Urinary bladder (tissue), 4 donors: ENCODE results near the gene TEKT3. TPM values are rescaled to one million over a fixed set of nuclear protein-coding genes. Genes with fewer than 3 reads are reported as not detected.
A peak's percentile ranks its signal among the peaks of the same experiment; 100 is the strongest.

ENCODE experiments used
- DNase-seq: peaks from one replicate; pipeline ENCODE4 v3.0.0-alpha.2; 2015; ENCODE audit errors: extremely low spot score
- H3K27ac ChIP-seq: one replicate; pipeline ENCODE4 v1.5.1; 2013; ENCODE audit warnings: low read depth, mild to moderate bottlenecking, moderate library complexity
- H3K36me3 ChIP-seq: one replicate; pipeline ENCODE4 v1.6.1; 2013; ENCODE audit warnings: mild to moderate bottlenecking, moderate library complexity; ENCODE audit not compliant: insufficient read depth
- H3K4me1 ChIP-seq: one replicate; pipeline ENCODE4 v1.6.1; 2013; ENCODE audit warnings: mild to moderate bottlenecking, moderate library complexity; ENCODE audit not compliant: insufficient read depth
- H3K4me3 ChIP-seq: one replicate; pipeline ENCODE4 v1.5.1; 2013; ENCODE audit warnings: low read depth, low read length
- WGBS: extraction: QIAGEN DNeasy Blood & Tissue Kit; methylation state at CpG from one replicate; pipeline ENCODE4 v1.1.7; 2013; 5-methylcytosine and 5-hydroxymethylcytosine counted together
- polyA plus RNA-seq: library from polyadenylated mRNA; stranded (reverse); fragments of 200-250 nt; gene quantifications from one replicate; pipeline ENCODE4 v1.2.3, GENCODE V29; 2013
- total RNA-seq: library from RNA; depleted of rRNA; stranded (reverse); fragments of >200 nt; gene quantifications from one replicate; pipeline ENCODE4 v1.2.3, GENCODE V29; 2014
- donor health status: healthy with polysubstance abuse.
- donor health status: healthy.

Gene TEKT3
- total and polyA plus RNA-seq, 2 donors = 1.0 to 1.1 TPM

GRCh38 chr17:15278380-15278779, 63.0 kb downstream of the TEKT3 start:
- no peak overlapping the region for H3K4me3 ChIP-seq
- 57% methylated on average over 6 of the region's 6 CpGs for WGBS
- H3K36me3 ChIP-seq = no peaks in the 10 kb centered on the region
- H3K27ac ChIP-seq = no peak overlapping the region
- DNase-seq = no peak
- no peaks in the 10 kb centered on the region for H3K4me1 ChIP-seq

- Histone ChIP-seq H3K36me3 (no peaks in the 10 kb centered on the region), H3K4me3 (no peak overlapping the region), H3K27ac (no peak overlapping the region), H3K4me1 (no peaks in the 10 kb centered on the region)
- DNase-seq = no peak
- 98% methylated on average over 3 of the region's 3 CpGs for WGBS
These were observed 67.4 kb downstream of the TEKT3 start for GRCh38 chr17:15274017-15274416.

GRCh38 chr17:15273141-15273793, 68.1 kb downstream of the TEKT3 start:
- Histone ChIP-seq H3K4me1 (no peaks in the 10 kb centered on the region), H3K4me3 (no peak overlapping the region), H3K36me3 (no peaks in the 10 kb centered on the region), H3K27ac (peak overlapping the region; percentile 63)
- no peak for DNase-seq
- WGBS = 44% methylated on average over 5 of the region's 5 CpGs

GRCh38 chr17:15271741-15272140, 69.7 kb downstream of the TEKT3 start:
- no peak for DNase-seq
- Histone ChIP-seq H3K4me1 (no peaks in the 10 kb centered on the region), H3K4me3 (no peak overlapping the region), H3K36me3 (no peaks in the 10 kb centered on the region), H3K27ac (no peak overlapping the region)
- 94% methylated on average over 6 of the region's 6 CpGs for WGBS

- H3K4me3 ChIP-seq = no peak overlapping the region
- H3K36me3 ChIP-seq = no peaks in the 10 kb centered on the region
- 93% methylated on average over 9 of the region's 9 CpGs for WGBS
- H3K4me1 ChIP-seq = no peaks in the 10 kb centered on the region
- DNase-seq = no peak
- no peak overlapping the region for H3K27ac ChIP-seq
These were observed 70.6 kb downstream of the TEKT3 start for GRCh38 chr17:15270628-15271381.

- Histone ChIP-seq H3K4me3 (no peak overlapping the region), H3K27ac (no peak overlapping the region), H3K4me1 (no peaks in the 10 kb centered on the region), H3K36me3 (no peaks in the 10 kb centered on the region)
- no peak for DNase-seq
- WGBS = 63% methylated on average over 5 of the region's 5 CpGs
These were observed 71.7 kb downstream of the TEKT3 start for GRCh38 chr17:15269780-15270089.

GRCh38 chr17:15269087-15269779, 72.2 kb downstream of the TEKT3 start:
- 66% methylated on average over 7 of the region's 7 CpGs for WGBS
- no peak for DNase-seq
- no peaks in the 10 kb centered on the region for H3K4me1 ChIP-seq
- H3K4me3 ChIP-seq = no peak overlapping the region
- no peak overlapping the region for H3K27ac ChIP-seq
- H3K36me3 ChIP-seq = no peaks in the 10 kb centered on the region

GRCh38 chr17:15268461-15268860, 72.9 kb downstream of the TEKT3 start:
- H3K4me1 ChIP-seq = no peaks in the 10 kb centered on the region
- H3K27ac ChIP-seq = no peak overlapping the region
- H3K4me3 ChIP-seq = no peak overlapping the region
- 54% methylated on average over 1 of the region's 1 CpG for WGBS
- DNase-seq = no peak
- no peaks in the 10 kb centered on the region for H3K36me3 ChIP-seq

- 64% methylated on average over 3 of the region's 3 CpGs for WGBS
- no peaks in the 10 kb centered on the region for H3K4me1 ChIP-seq
- H3K4me3 ChIP-seq = no peak overlapping the region
- no peaks in the 10 kb centered on the region for H3K36me3 ChIP-seq
- no peak overlapping the region for H3K27ac ChIP-seq
- no peak for DNase-seq
These were observed 73.4 kb downstream of the TEKT3 start for GRCh38 chr17:15267996-15268395.

GRCh38 chr17:15266325-15267125, 74.9 kb downstream of the TEKT3 start:
- 85% methylated on average over 13 of the region's 13 CpGs for WGBS
- no peak overlapping the region for H3K27ac ChIP-seq
- no peaks in the 10 kb centered on the region for H3K36me3 ChIP-seq
- DNase-seq = no peak
- no peak overlapping the region for H3K4me3 ChIP-seq
- no peaks in the 10 kb centered on the region for H3K4me1 ChIP-seq

- peak within 1 kb of the TSS; percentile 20 for H3K4me3 ChIP-seq
- no peaks in the 10 kb centered on the region for H3K36me3 ChIP-seq
- H3K4me1 ChIP-seq = no peaks in the 10 kb centered on the region
- 33% methylated on average over 6 of the region's 6 CpGs for WGBS
- DNase-seq = no peak
- H3K27ac ChIP-seq = peak within 1 kb of the TSS; percentile 3
These were observed 76.3 kb downstream of the TEKT3 start, which contains the start of gene PMP22 for GRCh38 chr17:15265131-15265530. Gene PMP22, minus strand, starts transcription at chr17:15265326. Its CDS starts 4,599 bp downstream, at chr17:15260727.

- no peak for DNase-seq
- Histone ChIP-seq H3K36me3 (no peaks in the 10 kb centered on the region), H3K4me3 (peak overlapping the region; percentile 20), H3K4me1 (no peaks in the 10 kb centered on the region), H3K27ac (peak overlapping the region; percentile 3)
- WGBS = 57% methylated on average over 2 of the region's 2 CpGs
These were observed 76.9 kb downstream of the TEKT3 start for GRCh38 chr17:15264542-15264941.

- H3K4me1 ChIP-seq = no peaks in the 10 kb centered on the region
These were observed 77.7 kb downstream of the TEKT3 start for GRCh38 chr17:15263680-15264079.

More at GRCh38 chr17:15263680-15264079, 77.7 kb downstream of the TEKT3 start:
- Histone ChIP-seq H3K4me3 (no peak overlapping the region), H3K27ac (no peak overlapping the region), H3K36me3 (no peaks in the 10 kb centered on the region)
- WGBS = 18% methylated on average over 3 of the region's 3 CpGs
- no peak for DNase-seq
